ENCODE results near the gene SRSF2.

DNA sequence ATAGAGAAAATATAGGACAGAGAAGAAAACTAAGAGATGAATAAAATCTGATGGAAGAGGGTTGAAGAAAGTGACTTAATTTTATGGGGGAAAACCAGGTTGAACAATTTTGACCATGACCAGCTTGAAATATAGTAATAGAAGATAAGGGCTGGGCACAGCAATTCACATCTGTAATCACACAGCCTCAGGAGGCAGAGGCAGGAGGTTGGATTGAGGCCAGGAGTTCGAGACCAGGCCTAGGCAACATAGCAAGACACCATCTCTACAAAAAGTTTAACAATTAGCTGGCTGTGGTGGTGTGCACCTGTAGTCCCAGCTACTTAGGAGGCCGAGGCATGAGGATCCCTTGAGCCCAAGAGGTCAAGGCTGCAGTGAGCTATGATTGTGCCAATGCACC is 35.1 kb downstream of the SRSF2 start:
- TF ChIP-seq YY1 (IDR thresholded peaks at IDR 0.05; ENCODE audit: insufficient read depth, insufficient read length) (no peak), SUZ12 (IDR thresholded peaks at IDR 0.05; ENCODE audit: extremely low read depth, insufficient read depth, insufficient read length) (no peak), ZNF274 (IDR thresholded peaks at IDR 0.05; ENCODE audit: low read depth, low read length) (no peak)
